HCT116 (cell line): ENCODE measurements around the gene CRY1. TPM values are rescaled to one million over a fixed set of nuclear protein-coding genes. Genes with fewer than 3 reads are reported as not detected.

Source experiments
- ATAC-seq: fragments of 200-7000 bp; cut with Tn5 transposase; 2 replicates; pipeline ENCODE4 v1.9.1; 2020; ENCODE audit warnings: mild to moderate bottlenecking, moderate library complexity
- BruUV-seq: library from RNA; stranded (reverse); fragments of 400-500 nt; replicated peaks from 2 replicates; lab custom pipeline; 2021; lab: Mats Ljungman, UMichigan
- CTCF ChIA-PET: fragments of 300-600 bp; sonication (Branson Sonifier 250); formaldehyde crosslinking; loops from one replicate; lab custom pipeline; 2021; ENCODE audit warnings: antibody characterized with exemption; lab: Charles Lee
- POLR2A ChIA-PET: fragments of 300-600, 350-600 bp; sonication (Branson Sonifier 250); formaldehyde crosslinking; loops from one replicate; lab custom pipeline; 2021; ENCODE audit warnings: antibody characterized with exemption; lab: Charles Lee
- RAD21 ChIA-PET, 2 experiments: fragments of 300-600 bp; sonication (Branson Sonifier 250); formaldehyde crosslinking; loops; one replicate each; lab custom pipeline; 2023; ENCODE audit warnings: low total read pairs in 2 of 2; ENCODE audit not compliant: uncharacterized antibody in 2 of 2, unreplicated experiment in 2 of 2, low non-redundant PET in 1 of 2; lab: Charles Lee
- DNase-seq: peaks from one replicate; pipeline ENCODE4 v3.0.0-alpha.2; 2010; ENCODE audit warnings: low read depth, low spot score
- H2AFZ ChIP-seq: fragments of 200-600 bp; shearing (Covaris generic), sonication (generic); 2 replicates; pipeline ENCODE4 v1.6.1; 2017; ENCODE audit warnings: low read depth, mixed run types, mixed read lengths, antibody characterized with exemption, low read length; ENCODE audit not compliant: poor library complexity, severe bottlenecking
- H3K27ac ChIP-seq: 2 replicates; pipeline ENCODE4 v1.5.1; 2012; ENCODE audit warnings: low read depth, low read length
- H3K27me3 ChIP-seq: fragments of 200-600 bp; sonication (generic); 2 replicates; pipeline ENCODE4 v1.6.1; 2016; ENCODE audit warnings: mixed run types, low read length, mixed read lengths; ENCODE audit not compliant: insufficient read depth
- H3K36me3 ChIP-seq, 2 experiments: fragments of 200-500 bp in 1 of 2; fragments of 200-600 bp in 1 of 2; sonication (Bioruptor generic) in 1 of 2; sonication (generic) in 1 of 2; 2 replicates each; pipeline versions ENCODE4 v1.5.1 to v1.6.1; 2014 to 2016; ENCODE audit warnings: low read length in 2 of 2, inconsistent platforms in 1 of 2, mixed read lengths in 1 of 2, mixed run types in 1 of 2; ENCODE audit not compliant: insufficient read depth in 2 of 2, control insufficient read depth in 1 of 2
- H3K4me1 ChIP-seq, 2 experiments: fragments of 200-600 bp in 1 of 2; sonication (generic) in 1 of 2; 2 replicates each; pipeline versions ENCODE4 v1.5.1 to v1.6.1; 2012 to 2017; ENCODE audit warnings: low read length in 2 of 2, inconsistent platforms in 1 of 2, mild to moderate bottlenecking in 1 of 2, mixed read lengths in 1 of 2, mixed run types in 1 of 2, moderate library complexity in 1 of 2; ENCODE audit not compliant: insufficient read depth in 2 of 2, control insufficient read depth in 1 of 2
- H3K4me2 ChIP-seq: fragments of 200-600 bp; sonication (generic); 2 replicates; pipeline ENCODE4 v1.6.1; 2017; ENCODE audit warnings: mixed run types, low read length, mixed read lengths
- H3K4me3 ChIP-seq, 2 experiments: fragments of 200-600 bp in 1 of 2; sonication (generic) in 1 of 2; replicated peaks in 1 of 2; 2 replicates each; pipeline ENCODE4 v1.5.1; 2011 to 2016; ENCODE audit warnings: low read length in 2 of 2, control low read depth in 1 of 2, low read depth in 1 of 2, mild to moderate bottlenecking in 1 of 2, mixed read lengths in 1 of 2, mixed run types in 1 of 2
- H3K79me2 ChIP-seq: fragments of 200-600 bp; sonication (generic); 2 replicates; pipeline ENCODE4 v1.6.1; 2017; ENCODE audit warnings: mild to moderate bottlenecking, mixed run types, low read length, moderate library complexity, mixed read lengths; ENCODE audit not compliant: insufficient read depth
- H3K9ac ChIP-seq: fragments of 200-600 bp; sonication (generic); 2 replicates; pipeline ENCODE4 v1.6.1; 2016; ENCODE audit warnings: low read length, mixed read lengths
- H3K9me2 ChIP-seq: fragments of 200-600 bp; sonication (generic), shearing (Covaris generic); 2 replicates; pipeline ENCODE4 v1.6.1; 2017; ENCODE audit warnings: mixed run types, mild to moderate bottlenecking, moderate library complexity; ENCODE audit not compliant: insufficient read depth
- H3K9me3 ChIP-seq, 2 experiments: fragments of 200-500 bp in 1 of 2; fragments of 200-600 bp in 1 of 2; sonication (Bioruptor generic) in 1 of 2; sonication (generic) in 1 of 2; 2 replicates each; pipeline ENCODE4 v1.6.1; 2014 to 2017; ENCODE audit warnings: low read length in 2 of 2, mixed read lengths in 2 of 2, inconsistent platforms in 1 of 2, low read depth in 1 of 2, mild to moderate bottlenecking in 1 of 2, mixed run types in 1 of 2, moderate library complexity in 1 of 2; ENCODE audit not compliant: control insufficient read depth in 1 of 2, insufficient read depth in 1 of 2
- H4K20me1 ChIP-seq: fragments of 200-600 bp; sonication (generic), shearing (Covaris generic); 2 replicates; pipeline ENCODE4 v1.6.1; 2017; ENCODE audit warnings: mixed run types, mild to moderate bottlenecking, moderate library complexity; ENCODE audit not compliant: insufficient read depth
- ATF3 ChIP-seq: IDR thresholded peaks from 2 replicates; pipeline ENCODE4 v1.6.1; 2012
- CBX3 ChIP-seq: IDR thresholded peaks from 2 replicates; pipeline ENCODE4 v1.6.1; 2012; ENCODE audit warnings: low read depth
- CEBPB ChIP-seq: IDR thresholded peaks from 2 replicates; pipeline ENCODE4 v1.6.1; 2012; ENCODE audit warnings: low read depth
- CTCF ChIP-seq, 3 experiments: fragments of 200-600 bp in 1 of 3; sonication (generic) in 1 of 3; IDR thresholded peaks in 2 of 3; conservative IDR thresholded peaks in 1 of 3; 2 replicates each; pipeline ENCODE4 v1.5.1; 2012 to 2017; ENCODE audit warnings: low read depth in 2 of 3, low read length in 2 of 3, antibody characterized with exemption in 1 of 3, borderline replicate concordance in 1 of 3, control low read depth in 1 of 3, mild to moderate bottlenecking in 1 of 3, mixed read lengths in 1 of 3, mixed run types in 1 of 3, moderate library complexity in 1 of 3; ENCODE audit not compliant: insufficient read depth in 1 of 3
- EGR1 ChIP-seq: IDR thresholded peaks from 2 replicates; pipeline ENCODE4 v1.6.1; 2012; ENCODE audit warnings: low read depth
- ELF1 ChIP-seq: IDR thresholded peaks from 2 replicates; pipeline ENCODE4 v1.6.1; 2012; ENCODE audit warnings: low read depth, borderline replicate concordance
- EZH2 ChIP-seq: fragments of 200-600 bp; sonication (generic); IDR thresholded peaks from 2 replicates; pipeline ENCODE4 v1.6.1; 2017; ENCODE audit warnings: antibody characterized with exemption, mixed run types
- EZH2phosphoT487 ChIP-seq: fragments of 200-600 bp; IDR thresholded peaks from 2 replicates; pipeline ENCODE4 v1.6.1; 2018; ENCODE audit warnings: antibody characterized with exemption, borderline replicate concordance
- MAX ChIP-seq: IDR thresholded peaks from 2 replicates; pipeline ENCODE4 v1.6.1; 2012
- POLR2A ChIP-seq: IDR thresholded peaks from 2 replicates; pipeline ENCODE4 v1.7.0; 2011; ENCODE audit warnings: borderline replicate concordance; ENCODE audit not compliant: insufficient read depth, insufficient read length; ENCODE audit errors: extremely low read depth
- RAD21 ChIP-seq: IDR thresholded peaks from 2 replicates; pipeline ENCODE4 v1.6.1; 2012; ENCODE audit warnings: low read depth, mild to moderate bottlenecking
- REST ChIP-seq: IDR thresholded peaks from 2 replicates; pipeline ENCODE4 v1.6.1; 2012; ENCODE audit warnings: low read depth
- SIN3A ChIP-seq: IDR thresholded peaks from 2 replicates; pipeline ENCODE4 v1.6.1; 2012; ENCODE audit warnings: low read depth
- SP1 ChIP-seq: IDR thresholded peaks from 2 replicates; pipeline ENCODE4 v1.6.1; 2012; ENCODE audit warnings: low read depth
- SRF ChIP-seq: IDR thresholded peaks from 2 replicates; pipeline ENCODE4 v1.6.1; 2012; ENCODE audit warnings: low read depth
- TCF7L2 ChIP-seq: IDR thresholded peaks from 2 replicates; pipeline ENCODE4 v1.7.0; 2011; ENCODE audit warnings: borderline replicate concordance, inconsistent platforms; ENCODE audit not compliant: insufficient read depth, insufficient read length; ENCODE audit errors: extremely low read depth
- YY1 ChIP-seq: IDR thresholded peaks from 2 replicates; pipeline ENCODE4 v1.6.1; 2011; ENCODE audit warnings: low read length, low read depth, moderate library complexity, mild to moderate bottlenecking; ENCODE audit not compliant: insufficient replicate concordance; ENCODE audit errors: extremely low read depth
- ZBTB33 ChIP-seq: IDR thresholded peaks from 2 replicates; pipeline ENCODE4 v1.6.1; 2011; ENCODE audit warnings: mild to moderate bottlenecking, low read length, moderate library complexity; ENCODE audit not compliant: insufficient replicate concordance; ENCODE audit errors: extremely low read depth
- ZFX ChIP-seq: fragments of 450-650 bp; IDR thresholded peaks from 2 replicates; pipeline ENCODE4 v1.6.1; 2017
- ZNF274 ChIP-seq: fragments of 200-500 bp; sonication (Bioruptor generic); IDR thresholded peaks from 2 replicates; pipeline ENCODE4 v1.6.1; 2014; ENCODE audit warnings: mild to moderate bottlenecking, low read depth, low read length, inconsistent platforms
- intact Hi-C: fragments of 100-400 bp; cut with micrococcal nuclease; formaldehyde crosslinking; loops from 2 replicates; pipeline ENCODE4 v1.10.0; 2022
- total RNA-seq: library from RNA; stranded (reverse); gene quantifications from one replicate; pipeline ENCODE4 v1.2.1, GENCODE V29; 2021; ENCODE audit not compliant: unreplicated experiment

The CRY1 gene
- total RNA-seq, 1 experiment from 2014 or later: 16.3 TPM

- DNase-seq: no peak
- H4K20me1 ChIP-seq: no peaks in the 10 kb centered on the region
- no TSS peak for BruUV-seq
- CTCF ChIA-PET: no interaction called here
- no peaks in the 10 kb centered on the region for H3K36me3 ChIP-seq
- no peaks in the 10 kb centered on the region for H3K27me3 ChIP-seq
- no peak overlapping the region for H2AFZ ChIP-seq
- no peaks in the 10 kb centered on the region for H3K9me3 ChIP-seq
- intact Hi-C loops: no loop called here
- no peak overlapping the region for H3K27ac ChIP-seq
- H3K9ac ChIP-seq: no peak overlapping the region
- H3K9me2 ChIP-seq: no peaks in the 10 kb centered on the region
- no peak for TF ChIP-seq SRF
- TF ChIP-seq CBX3: no peak
- TF ChIP-seq CEBPB: no peak
- TF ChIP-seq ZBTB33: no peak
- no peak for TF ChIP-seq MAX
- TF ChIP-seq REST: no peak
- TF ChIP-seq SP1: no peak
- TF ChIP-seq EGR1: no peak
- no peak for TF ChIP-seq POLR2A
- TF ChIP-seq SIN3A: no peak
- TF ChIP-seq TCF7L2: no peak
- no peak for TF ChIP-seq YY1
- TF ChIP-seq EZH2: no peak
- TF ChIP-seq RAD21: no peak
- no peak for TF ChIP-seq CTCF (IDR thresholded peaks at IDR 0.05 in 2 of 3, conservative IDR thresholded peaks at IDR 0.05 in 1 of 3; ENCODE audit: borderline replicate concordance in 1 of 3, insufficient read depth in 1 of 3, low read depth in 2 of 3, low read length in 2 of 3)
- no peak for TF ChIP-seq ELF1
- no peak for TF ChIP-seq EZH2phosphoT487
- no peak for TF ChIP-seq ATF3
- no peak for TF ChIP-seq ZNF274
- no peak for TF ChIP-seq ZFX
- TF ChIP-seq, all 23 proteins: peak for 0
- Histone ChIP-seq H3K4me2 (no peak overlapping the region), H3K4me1 (peaks cover 9 to 14% of the 10 kb centered on the region in 2 experiments; a peak in 3 of 4 replicates), H3K4me3 (no peak overlapping the region), H3K79me2 (peaks cover 15% of the 10 kb centered on the region)
- RAD21 ChIA-PET: no interaction called here
- ATAC-seq: no peak
- POLR2A ChIA-PET: no interaction called here
Observed at GRCh38 chr12:107088912-107089311, 4.4 kb downstream of the CRY1 start.
